Measurements from ENCODE around the gene FBXL19. TPM values are rescaled to one million over a fixed set of nuclear protein-coding genes. Genes with fewer than 3 reads are reported as not detected.

The FBXL19 gene
- polyA plus RNA-seq, 1 donor (not counting 4 experiments of a cell fraction or from before 2014, with no cell fraction given): 10.2 TPM

DNA sequence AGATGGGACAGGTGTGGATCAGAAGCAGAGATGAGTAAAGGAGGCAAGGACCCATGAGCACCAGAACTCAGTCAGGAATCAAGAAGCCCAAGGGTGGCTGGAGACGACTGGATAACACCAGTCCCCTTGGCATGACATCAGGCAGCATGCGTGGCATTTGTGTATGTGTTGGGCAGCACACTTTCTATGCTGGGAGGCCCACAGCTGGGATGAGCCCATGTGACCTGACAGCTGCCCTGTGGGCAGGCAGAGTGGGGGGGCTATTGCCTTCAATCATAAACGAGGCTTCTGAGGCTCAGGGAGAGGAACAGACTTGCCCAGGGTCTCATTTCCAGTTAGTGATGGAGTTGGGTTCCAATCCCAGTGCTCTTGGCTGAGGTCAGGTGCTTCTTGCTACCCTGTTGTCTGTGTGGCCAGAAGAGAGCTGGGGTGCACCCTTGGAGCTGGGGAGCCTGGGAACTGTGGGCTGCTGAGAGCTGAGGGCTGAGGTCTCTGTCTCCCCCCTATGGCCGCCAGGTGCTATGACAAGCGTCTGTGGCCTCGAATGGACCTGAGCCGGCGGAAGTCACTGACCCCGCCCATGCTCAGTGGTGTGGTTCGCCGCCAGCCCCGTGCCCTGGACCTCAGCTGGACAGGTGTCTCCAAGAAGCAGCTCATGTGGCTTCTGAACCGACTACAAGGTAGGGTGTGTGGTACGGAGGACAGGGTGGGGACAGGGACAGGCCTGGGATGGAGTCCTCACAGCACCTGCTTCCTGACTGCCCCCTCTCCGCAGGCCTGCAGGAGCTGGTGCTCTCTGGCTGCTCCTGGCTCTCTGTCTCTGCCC lies 18.4 kb downstream of the FBXL19 start:
- FAIRE-seq (peak; percentile 74), DNase-seq (ENCODE audit: low read depth, low spot score) (no peak)
- dilution Hi-C loops (cut with MboI; ENCODE audit: extremely low pct_ligation_motif_present, low sequenced_read_pairs): no loop called here
- Histone ChIP-seq H3K36me3 (ENCODE audit: control insufficient read depth in 2 of 2, extremely low read depth in 1 of 2, insufficient read depth in 2 of 2, low read length in 2 of 2) (peaks cover 17 to 26% of the 10 kb centered on the region in 2 experiments), H3K4me1 (ENCODE audit: control insufficient read depth, extremely low read depth, insufficient read depth, low read length) (peaks cover 24% of the 10 kb centered on the region), H3K4me2 (ENCODE audit: control insufficient read depth, extremely low read depth, insufficient read depth, low read depth, low read length) (no peak overlapping the region), H3K4me3 (ENCODE audit: control insufficient read depth in 2 of 3, extremely low read depth in 1 of 3, insufficient read depth in 2 of 3, low read depth in 1 of 3, low read length in 3 of 3) (no peak overlapping the region), H4K20me1 (ENCODE audit: control insufficient read depth, extremely low read depth, insufficient read depth, low read length) (no peaks in the 10 kb centered on the region), H3K9me1 (ENCODE audit: control insufficient read depth, extremely low read depth, insufficient read depth, low read length) (no peaks in the 10 kb centered on the region), H3K79me2 (ENCODE audit: control insufficient read depth, insufficient read depth, low read length) (peaks cover 7% of the 10 kb centered on the region), H3K27me3 (ENCODE audit: control insufficient read depth, extremely low read depth, insufficient read depth, low read length) (no peaks in the 10 kb centered on the region), H3K9me3 (ENCODE audit: control insufficient read depth, low read depth, low read length) (no peaks in the 10 kb centered on the region), H3K9ac (ENCODE audit: control insufficient read depth, extremely low read depth, insufficient read depth, low read length) (peak overlapping the region; percentile 25), H2AFZ (ENCODE audit: control insufficient read depth, low read length) (no peak overlapping the region), H3K27ac (ENCODE audit: control insufficient read depth, insufficient read depth, low read length) (peak overlapping the region; percentile 83)
- TF ChIP-seq, protein P1, sequence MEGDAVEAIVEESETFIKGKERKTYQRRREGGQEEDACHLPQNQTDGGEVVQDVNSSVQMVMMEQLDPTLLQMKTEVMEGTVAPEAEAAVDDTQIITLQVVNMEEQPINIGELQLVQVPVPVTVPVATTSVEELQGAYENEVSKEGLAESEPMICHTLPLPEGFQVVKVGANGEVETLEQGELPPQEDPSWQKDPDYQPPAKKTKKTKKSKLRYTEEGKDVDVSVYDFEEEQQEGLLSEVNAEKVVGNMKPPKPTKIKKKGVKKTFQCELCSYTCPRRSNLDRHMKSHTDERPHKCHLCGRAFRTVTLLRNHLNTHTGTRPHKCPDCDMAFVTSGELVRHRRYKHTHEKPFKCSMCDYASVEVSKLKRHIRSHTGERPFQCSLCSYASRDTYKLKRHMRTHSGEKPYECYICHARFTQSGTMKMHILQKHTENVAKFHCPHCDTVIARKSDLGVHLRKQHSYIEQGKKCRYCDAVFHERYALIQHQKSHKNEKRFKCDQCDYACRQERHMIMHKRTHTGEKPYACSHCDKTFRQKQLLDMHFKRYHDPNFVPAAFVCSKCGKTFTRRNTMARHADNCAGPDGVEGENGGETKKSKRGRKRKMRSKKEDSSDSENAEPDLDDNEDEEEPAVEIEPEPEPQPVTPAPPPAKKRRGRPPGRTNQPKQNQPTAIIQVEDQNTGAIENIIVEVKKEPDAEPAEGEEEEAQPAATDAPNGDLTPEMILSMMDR (optimal IDR thresholded peaks at IDR 0.05 in 1 of 3, IDR thresholded peaks at IDR 0.05 in 1 of 3, conservative IDR thresholded peaks at IDR 0.05 in 1 of 3; ENCODE audit: extremely low read depth in 1 of 3, insufficient read depth in 2 of 3, low read length in 3 of 3): peak; percentile 87 to 98 (median 92)
- no peak for TF ChIP-seq EZH2 (IDR thresholded peaks at IDR 0.05; ENCODE audit: low read length)

DNA sequence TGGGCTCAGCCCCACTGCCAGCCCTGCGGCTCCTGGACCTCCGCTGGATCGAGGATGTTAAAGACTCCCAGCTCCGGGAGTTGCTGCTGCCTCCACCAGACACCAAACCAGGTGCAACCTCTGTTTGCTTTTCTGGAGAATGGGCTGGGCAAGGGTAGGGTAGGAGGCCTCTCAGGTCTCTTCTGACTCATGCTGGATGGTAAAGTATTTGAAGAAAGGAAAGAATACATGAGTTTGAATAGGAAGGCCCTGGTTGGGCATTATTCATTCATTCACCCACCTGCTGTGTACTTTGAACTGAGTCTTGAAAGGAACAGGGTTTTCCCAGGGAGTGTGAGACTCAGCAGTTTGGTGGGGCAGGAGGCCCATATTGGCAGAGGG lies 19.0 kb downstream of the FBXL19 start:
- dilution Hi-C loops (cut with MboI; ENCODE audit: extremely low pct_ligation_motif_present, low sequenced_read_pairs): no loop called here
- H3K9me3 ChIP-seq (ENCODE audit: control insufficient read depth, low read depth, low read length): no peaks in the 10 kb centered on the region
- H2AFZ ChIP-seq (ENCODE audit: control insufficient read depth, low read length): no peak overlapping the region
- H3K9me1 ChIP-seq (ENCODE audit: control insufficient read depth, extremely low read depth, insufficient read depth, low read length): no peaks in the 10 kb centered on the region
- H3K4me3 ChIP-seq (ENCODE audit: control insufficient read depth in 2 of 3, extremely low read depth in 1 of 3, insufficient read depth in 2 of 3, low read depth in 1 of 3, low read length in 3 of 3): no peak overlapping the region
- no peak overlapping the region for H3K4me2 ChIP-seq (ENCODE audit: control insufficient read depth, extremely low read depth, insufficient read depth, low read depth, low read length)
- TF ChIP-seq EZH2 (IDR thresholded peaks at IDR 0.05; ENCODE audit: low read length): no peak
- TF ChIP-seq, protein P1 (optimal IDR thresholded peaks at IDR 0.05 in 1 of 3, IDR thresholded peaks at IDR 0.05 in 1 of 3, conservative IDR thresholded peaks at IDR 0.05 in 1 of 3; ENCODE audit: extremely low read depth in 1 of 3, insufficient read depth in 2 of 3, low read length in 3 of 3): no peak
- FAIRE-seq: no peak
- H3K36me3 ChIP-seq (ENCODE audit: control insufficient read depth in 2 of 2, extremely low read depth in 1 of 2, insufficient read depth in 2 of 2, low read length in 2 of 2): peaks cover 18 to 24% of the 10 kb centered on the region in 2 experiments
- no peaks in the 10 kb centered on the region for H3K27me3 ChIP-seq (ENCODE audit: control insufficient read depth, extremely low read depth, insufficient read depth, low read length)
- no peak for DNase-seq (ENCODE audit: low read depth, low spot score)
- no peak overlapping the region for H3K9ac ChIP-seq (ENCODE audit: control insufficient read depth, extremely low read depth, insufficient read depth, low read length)
- H3K4me1 ChIP-seq (ENCODE audit: control insufficient read depth, extremely low read depth, insufficient read depth, low read length): peaks cover 24% of the 10 kb centered on the region
- H3K27ac ChIP-seq (ENCODE audit: control insufficient read depth, insufficient read depth, low read length): no peak overlapping the region
- H3K79me2 ChIP-seq (ENCODE audit: control insufficient read depth, insufficient read depth, low read length): peaks cover 7% of the 10 kb centered on the region
- no peaks in the 10 kb centered on the region for H4K20me1 ChIP-seq (ENCODE audit: control insufficient read depth, extremely low read depth, insufficient read depth, low read length)
